Colon (tissue), 2 donors: ENCODE results near the gene MRPL21.
"Not testable (repeated sequence)": the region's sequence is repeated elsewhere in the genome, so short reads cannot be mapped to it uniquely, and the experiment has no call there.

ENCODE experiments used
- FAIRE-seq: peaks from 2 replicates; lab custom pipeline; 2012; peaks lifted over from hg19 to GRCh38; lab: Jason Lieb, UNC
- donor health status: control.
- donor health status: control.

The MRPL21 gene

GRCh38 chr11:68867066-68867465 lies 36.6 kb downstream of the MRPL21 start:
- no peak for FAIRE-seq

- FAIRE-seq, result no peak
Observed at GRCh38 chr11:68865241-68865640, 38.4 kb downstream of the MRPL21 start.

- FAIRE-seq, result no peak
Observed at GRCh38 chr11:68863553-68864265, 39.9 kb downstream of the MRPL21 start.

- FAIRE-seq, result no peak
Observed at GRCh38 chr11:68862421-68862820, 41.2 kb downstream of the MRPL21 start.

GRCh38 chr11:68859123-68859522 lies 44.5 kb downstream of the MRPL21 start:
- no peak for FAIRE-seq

GRCh38 chr11:68857037-68857586 lies 46.5 kb downstream of the MRPL21 start:
- FAIRE-seq, result no peak

GRCh38 chr11:68856425-68857030 lies 47.1 kb downstream of the MRPL21 start:
- not testable (repeated sequence) for FAIRE-seq

- FAIRE-seq, result no peak
Observed at GRCh38 chr11:68855205-68855981, 48.2 kb downstream of the MRPL21 start.

GRCh38 chr11:68854273-68854958 lies 49.2 kb downstream of the MRPL21 start:
- FAIRE-seq, result no peak

- no peak for FAIRE-seq
Observed at GRCh38 chr11:68852628-68853027, 51.0 kb downstream of the MRPL21 start.

- FAIRE-seq, result no peak
Observed at GRCh38 chr11:68848429-68848828, 55.2 kb downstream of the MRPL21 start.

- no peak for FAIRE-seq
Observed at GRCh38 chr11:68847395-68847794, 56.2 kb downstream of the MRPL21 start.

GRCh38 chr11:68845351-68846002 lies 58.2 kb downstream of the MRPL21 start:
- no peak for FAIRE-seq

- FAIRE-seq, result no peak
Observed at GRCh38 chr11:68844801-68845200, 58.8 kb downstream of the MRPL21 start.

GRCh38 chr11:68844376-68844775 lies 59.3 kb downstream of the MRPL21 start:
- no peak for FAIRE-seq

- no peak for FAIRE-seq
Observed at GRCh38 chr11:68843703-68844312, 59.8 kb downstream of the MRPL21 start.

GRCh38 chr11:68843052-68843561 lies 60.5 kb downstream of the MRPL21 start:
- no peak for FAIRE-seq

GRCh38 chr11:68842427-68843051 lies 61.1 kb downstream of the MRPL21 start:
- no peak for FAIRE-seq

GRCh38 chr11:68841718-68842426 lies 61.8 kb downstream of the MRPL21 start, which contains the start of gene CPT1A:
TSS of gene CPT1A (minus strand) at chr11:68841916. CDS start at chr11:68815474, 26,442 bp downstream.
- no peak for FAIRE-seq
